Activated CD8-positive, alpha-beta memory T cell treated with anti-CD3 and anti-CD28 coated beads for 1 hour (primary cell): ENCODE results near the gene OGFR.

Source experiments
- DNase-seq, 2 donors: peaks; one replicate each; pipeline ENCODE4 v3.0.0-alpha.2; 2020; ENCODE audit warnings: low read depth in 1 of 2; ENCODE audit errors: extremely low read depth in 1 of 2

OGFR gene

DNA sequence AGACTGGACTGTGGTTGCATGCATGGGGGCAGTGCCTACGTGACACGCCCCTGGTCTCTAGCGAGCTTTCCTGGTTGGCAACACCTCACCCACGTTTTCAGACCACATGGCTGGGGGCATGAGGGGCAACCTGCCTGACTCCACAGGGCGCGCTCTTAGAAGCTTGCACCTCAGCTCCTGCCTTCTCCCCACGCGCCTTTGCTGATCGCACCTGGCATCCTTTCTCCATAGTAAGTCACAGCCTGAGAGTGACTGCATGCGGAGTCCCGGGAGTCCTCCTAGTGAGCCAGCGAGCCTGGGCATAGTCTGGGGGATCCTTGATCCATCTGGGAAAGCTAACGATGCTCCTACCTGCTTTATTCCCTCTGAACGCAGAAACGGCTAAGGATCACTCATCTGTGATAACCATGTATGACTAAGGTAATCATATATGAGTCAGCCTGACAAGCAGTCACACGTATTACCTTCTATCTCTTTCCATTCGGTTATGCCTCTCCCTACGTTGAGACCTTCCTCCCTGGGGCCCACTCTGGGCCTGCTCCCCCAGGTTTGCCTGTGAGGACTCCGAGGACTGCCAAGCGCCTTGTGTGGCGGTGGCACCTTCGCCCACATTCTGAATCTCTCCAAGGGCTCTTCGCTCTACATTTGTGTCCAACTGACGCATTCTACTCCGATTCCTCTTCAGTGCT is 52.4 kb downstream of the OGFR start:
- no peak for DNase-seq

DNA sequence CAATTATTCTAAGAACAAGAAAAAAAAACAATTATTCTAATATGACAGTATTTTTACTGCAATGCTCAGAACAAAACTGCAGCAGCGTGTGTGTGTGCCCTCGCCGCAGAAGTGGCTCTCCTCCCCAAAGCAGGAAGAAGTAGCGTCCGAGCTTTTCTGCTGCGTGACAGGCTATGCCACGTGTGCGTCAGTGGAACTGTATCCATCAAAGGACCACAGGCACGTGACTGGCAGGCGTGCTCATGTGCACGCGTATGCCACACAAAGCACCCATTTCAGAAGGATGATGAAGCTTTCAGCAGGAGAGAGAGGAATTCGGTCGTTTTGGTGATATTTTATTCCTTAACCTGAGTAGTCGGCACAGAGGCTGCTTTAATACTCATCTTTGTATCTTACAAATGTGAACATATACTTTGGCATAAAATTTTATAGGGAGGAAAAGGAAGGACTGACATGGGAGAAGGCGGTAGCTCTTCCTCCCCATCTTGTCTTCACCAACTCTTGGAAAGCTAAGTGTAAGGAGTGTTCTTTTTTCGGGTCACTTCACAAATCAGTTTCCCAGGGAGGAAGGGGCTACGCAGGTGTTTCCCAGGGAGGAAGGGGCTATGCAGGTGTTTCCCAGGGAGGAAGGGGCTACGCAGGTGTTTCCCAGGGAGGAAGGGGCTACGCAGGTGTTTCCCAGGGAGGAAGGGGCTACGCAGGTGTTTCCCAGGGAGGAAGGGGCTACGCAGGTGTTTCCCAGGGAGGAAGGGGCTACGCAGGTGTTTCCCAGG is 53.6 kb downstream of the OGFR start:
- DNase-seq, result no peak

GRCh38 chr20:62859721-62860120 is 55.1 kb downstream of the OGFR start:
- DNase-seq, result no peak

GRCh38 chr20:62860391-62860923 is 55.8 kb downstream of the OGFR start:
- DNase-seq, result no peak

- peak in 1 of 2 donors; percentile 19 for DNase-seq
Measured at GRCh38 chr20:62860924-62861691, 56.5 kb downstream of the OGFR start.

DNA sequence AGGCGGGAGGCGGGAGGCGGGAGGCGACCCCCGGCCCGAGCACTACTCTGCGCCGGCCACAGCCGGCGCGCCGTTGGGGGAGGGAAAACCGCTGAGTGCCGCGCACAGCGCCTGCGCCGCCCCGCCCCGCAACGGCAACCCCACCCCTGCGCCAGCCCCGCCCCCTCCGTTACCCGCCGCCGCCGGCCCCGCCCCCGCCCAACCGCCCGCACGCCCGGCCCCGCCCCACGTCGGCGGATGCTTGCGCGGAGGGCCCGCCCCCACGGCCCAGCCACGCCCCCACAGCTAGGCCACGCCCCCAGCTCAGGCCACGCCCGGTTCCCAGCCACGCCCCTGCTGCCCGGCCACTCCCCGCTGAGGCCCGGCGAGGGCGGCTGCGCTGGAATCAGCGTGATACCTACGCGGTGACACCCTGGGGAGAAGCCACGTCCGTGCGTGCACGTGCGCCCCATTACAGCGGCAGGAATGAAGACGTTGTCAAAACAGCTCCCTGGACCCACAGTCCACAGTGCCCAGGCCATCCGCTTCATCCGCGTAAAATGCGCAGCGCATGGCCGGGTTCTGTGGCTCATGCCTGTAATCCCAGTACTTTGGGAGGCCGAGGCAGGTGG is 57.2 kb downstream of the OGFR start, which contains the start of gene TCFL5:
Gene TCFL5 (minus strand): TSS at position 97 of the 611 bp plus-strand sequence. CDS start 152 bp downstream, outside the sequence.
- DNase-seq, result peak; percentile 79 to 94
